ENCODE data around the gene SP7. TPM values are rescaled to one million over a fixed set of nuclear protein-coding genes. Genes with fewer than 3 reads are reported as not detected.
"Not testable (repeated sequence)": the region's sequence is repeated elsewhere in the genome, so short reads cannot be mapped to it uniquely, and the experiment has no call there.

SP7 gene
- total and polyA plus RNA-seq, 2 experiments from 2014 or later: 0.17 TPM; not detected in 1

GRCh38 chr12:53373554-53374133 is 37.5 kb upstream of the SP7 start:
- Histone ChIP-seq H3K4me1 (ENCODE audit: insufficient read depth) (peaks cover 21% of the 10 kb centered on the region), H3F3A (replicated peaks; ENCODE audit: low read depth) (peaks cover 17% of the 10 kb centered on the region), H2AFZ (peak overlapping the region; percentile 80; the same call in 1 of the 2 replicates)
- H3K27ac Mint-ChIP-seq; H3K27ac ChIP-seq (ENCODE audit: low read depth); H3K27me3 Mint-ChIP-seq (ENCODE audit: insufficient read depth, low read depth, poor library complexity); H3K9me3 Mint-ChIP-seq; H3K4me3 ChIP-seq; H3K9me2 ChIP-seq (ENCODE audit: insufficient read depth); H3K27me3 ChIP-seq (ENCODE audit: insufficient read depth); ATAC-seq; H3K36me3 ChIP-seq (ENCODE audit: insufficient read depth); H3K4me2 ChIP-seq; H4K20me1 ChIP-seq (replicated peaks; ENCODE audit: insufficient read depth); H3K79me2 ChIP-seq (replicated peaks; ENCODE audit: insufficient read depth); H3K4me3 Mint-ChIP-seq; DNase-seq (ENCODE audit: low spot score); H3K36me3 Mint-ChIP-seq (ENCODE audit: low read depth): not testable (repeated sequence)
- H3K4me1 Mint-ChIP-seq: peaks cover 18% of the 10 kb centered on the region

GRCh38 chr12:53365245-53365904 is 29.2 kb upstream of the SP7 start:
- no peak overlapping the region for H3K4me2 ChIP-seq
- no peak for ATAC-seq
- H3K79me2 ChIP-seq (replicated peaks; ENCODE audit: insufficient read depth): no peaks in the 10 kb centered on the region
- no peak for DNase-seq (ENCODE audit: low spot score)
- H3K36me3 ChIP-seq (ENCODE audit: insufficient read depth): no peaks in the 10 kb centered on the region
- no peak overlapping the region for H3K4me3 ChIP-seq
- no peaks in the 10 kb centered on the region for H3K27me3 Mint-ChIP-seq (ENCODE audit: insufficient read depth, low read depth, poor library complexity)
- H3K4me1 Mint-ChIP-seq: peaks cover 2% of the 10 kb centered on the region; the same call in 2 of the 3 replicates
- no peak overlapping the region for H3K27ac Mint-ChIP-seq
- H3K36me3 Mint-ChIP-seq (ENCODE audit: low read depth): no peaks in the 10 kb centered on the region
- H3K4me3 Mint-ChIP-seq: no peak overlapping the region
- no peak overlapping the region for H3K27ac ChIP-seq (ENCODE audit: low read depth)
- no peaks in the 10 kb centered on the region for H3K27me3 ChIP-seq (ENCODE audit: insufficient read depth)
- H4K20me1 ChIP-seq (replicated peaks; ENCODE audit: insufficient read depth): no peaks in the 10 kb centered on the region
- H3K9me3 Mint-ChIP-seq: no peaks in the 10 kb centered on the region
- no peaks in the 10 kb centered on the region for H3K9me2 ChIP-seq (ENCODE audit: insufficient read depth)
- peaks cover 2% of the 10 kb centered on the region; the same call in 1 of the 2 replicates for H3K4me1 ChIP-seq (ENCODE audit: insufficient read depth)
- H2AFZ ChIP-seq: no peak overlapping the region
- peaks cover 3% of the 10 kb centered on the region for H3F3A ChIP-seq (replicated peaks; ENCODE audit: low read depth)
- TF ChIP-seq REST (IDR thresholded peaks at IDR 0.05; ENCODE audit: unreplicated experiment) (no peak), ETS1 (IDR thresholded peaks at IDR 0.05) (no peak), POLR2AphosphoS5 (IDR thresholded peaks at IDR 0.05; ENCODE audit: low read depth) (no peak), ZNF462 (CRISPR knock-in tag; IDR thresholded peaks at IDR 0.05) (no peak), JUNB (IDR thresholded peaks at IDR 0.05; ENCODE audit: unreplicated experiment) (no peak), ZNF114 (CRISPR knock-in tag; IDR thresholded peaks at IDR 0.05) (no peak), EZH2phosphoT487 (IDR thresholded peaks at IDR 0.05; ENCODE audit: unreplicated experiment) (no peak), STAT1 (IDR thresholded peaks at IDR 0.05; ENCODE audit: unreplicated experiment) (no peak), NANOG (IDR thresholded peaks at IDR 0.05; ENCODE audit: borderline replicate concordance) (no peak)
